Measurements from ENCODE around the gene TMC2.
"Not testable (repeated sequence)": the region's sequence is repeated elsewhere in the genome, so short reads cannot be mapped to it uniquely, and the experiment has no call there.

TMC2 gene

GRCh38 chr20:2519115-2519809 lies 17.1 kb upstream of the TMC2 start:
- no peak for TF ChIP-seq GATA1 (IDR thresholded peaks at IDR 0.05; ENCODE audit: low read depth, low read length)
- TF ChIP-seq POLR2A (IDR thresholded peaks at IDR 0.05; ENCODE audit: low read length): no peak
- DNase-seq: no peak

GRCh38 chr20:2520617-2521016 lies 15.8 kb upstream of the TMC2 start:
- no peak for DNase-seq
- TF ChIP-seq POLR2A (IDR thresholded peaks at IDR 0.05; ENCODE audit: low read length) (no peak), GATA1 (IDR thresholded peaks at IDR 0.05; ENCODE audit: low read depth, low read length) (no peak)

DNA sequence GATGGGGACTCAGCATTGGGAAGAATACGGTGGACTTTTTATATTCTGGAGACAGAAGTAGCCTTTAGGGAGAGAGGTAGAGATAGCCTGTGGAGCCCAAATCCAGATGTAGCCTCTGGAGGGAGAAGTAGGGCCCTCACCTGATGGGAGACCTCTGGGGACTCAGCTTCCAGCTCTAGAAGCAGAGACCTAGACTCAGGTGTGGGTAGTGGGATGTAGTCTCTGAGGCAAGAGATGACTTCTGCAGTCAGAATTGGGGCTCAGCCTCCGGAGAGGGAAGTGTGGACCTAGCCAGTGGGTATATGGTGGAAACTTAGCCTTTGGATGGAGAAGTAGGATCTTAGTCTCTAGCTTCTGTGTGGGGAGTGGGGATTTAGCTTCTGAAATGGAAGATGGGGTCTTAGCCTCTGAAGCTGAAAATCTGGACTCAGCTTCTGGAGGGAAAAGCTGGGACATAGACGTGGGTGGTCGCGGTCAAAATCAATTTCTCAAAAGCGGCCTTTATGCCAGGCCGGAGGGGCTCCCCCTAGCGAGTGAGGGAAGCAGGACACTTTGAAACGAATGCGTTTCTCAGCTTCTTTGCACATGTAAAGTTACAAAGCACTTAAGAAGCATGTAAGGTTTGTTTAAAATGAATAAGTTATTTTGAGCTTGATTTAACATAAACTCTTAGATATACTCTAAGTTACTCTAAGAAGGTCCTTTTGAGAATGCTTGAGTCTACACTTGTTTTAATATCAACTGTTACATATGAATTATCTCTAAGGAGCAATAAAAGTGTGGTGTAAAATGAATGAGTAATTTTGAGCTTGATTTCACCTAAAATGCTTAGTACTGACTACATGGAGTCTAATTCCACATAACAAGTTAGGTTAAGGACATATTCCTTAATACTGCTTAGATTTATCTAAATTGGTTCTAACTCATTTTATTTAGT lies 14.7 kb upstream of the TMC2 start:
- peak; percentile 58 to 75 for DNase-seq
- TF ChIP-seq GATA1 (IDR thresholded peaks at IDR 0.05; ENCODE audit: low read depth, low read length) (no peak), POLR2A (IDR thresholded peaks at IDR 0.05; ENCODE audit: low read length) (no peak)

GRCh38 chr20:2522826-2523429 lies 13.4 kb upstream of the TMC2 start:
- DNase-seq: not testable (repeated sequence)

DNA sequence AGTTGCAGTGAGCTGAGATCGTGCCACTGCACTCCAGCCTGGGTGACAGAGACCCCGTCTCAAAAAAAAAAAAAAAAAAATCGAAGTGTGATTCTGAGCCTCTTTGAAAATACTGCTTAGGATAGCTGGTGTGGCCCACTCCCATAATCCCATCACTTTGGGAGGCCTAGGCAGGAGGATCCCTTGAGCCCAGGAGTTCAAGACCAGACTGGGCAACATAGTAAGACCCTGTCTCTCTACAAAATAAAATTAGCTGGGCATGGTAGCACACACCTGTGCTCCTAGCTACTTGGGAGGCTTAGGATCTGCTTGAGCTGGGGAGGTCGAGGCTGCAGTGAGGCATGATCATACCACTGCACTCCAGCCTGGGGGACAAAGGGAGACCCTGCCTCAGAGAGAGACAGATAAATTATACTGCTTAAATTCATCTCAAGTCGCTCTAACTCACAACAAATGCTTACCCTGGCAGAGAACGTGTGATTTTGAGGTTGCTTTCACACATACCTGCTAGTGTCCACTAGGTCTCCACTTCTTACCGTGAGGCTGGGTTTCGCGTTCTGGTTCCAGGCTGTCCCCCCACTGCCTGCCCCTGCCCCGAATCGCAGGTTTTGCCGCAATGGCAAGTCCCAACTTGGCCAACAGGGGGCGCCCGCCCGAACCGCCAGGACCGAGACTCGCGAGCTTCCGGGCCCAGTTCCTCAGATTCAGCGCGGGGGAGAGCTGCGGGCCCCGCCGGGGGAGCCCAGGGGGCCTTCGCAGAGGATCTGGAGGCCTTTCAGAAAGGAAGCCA lies 12.3 kb upstream of the TMC2 start:
- peak; percentile 90 to 94 for DNase-seq

GRCh38 chr20:2524709-2525506 lies 11.5 kb upstream of the TMC2 start:
- DNase-seq: peak; percentile 72 to 79

More for the DNA sequence above, 12.3 kb upstream of the TMC2 start:
- TF ChIP-seq POLR2A (IDR thresholded peaks at IDR 0.05; ENCODE audit: low read length) (peak; percentile 67), GATA1 (IDR thresholded peaks at IDR 0.05; ENCODE audit: low read depth, low read length) (no peak)

GRCh38 chr20:2526218-2526583 lies 10.2 kb upstream of the TMC2 start:
- DNase-seq: not testable (repeated sequence)

More at GRCh38 chr20:2524709-2525506, 11.5 kb upstream of the TMC2 start:
- no peak for TF ChIP-seq GATA1 (IDR thresholded peaks at IDR 0.05; ENCODE audit: low read depth, low read length)
- no peak for TF ChIP-seq POLR2A (IDR thresholded peaks at IDR 0.05; ENCODE audit: low read length)

DNA sequence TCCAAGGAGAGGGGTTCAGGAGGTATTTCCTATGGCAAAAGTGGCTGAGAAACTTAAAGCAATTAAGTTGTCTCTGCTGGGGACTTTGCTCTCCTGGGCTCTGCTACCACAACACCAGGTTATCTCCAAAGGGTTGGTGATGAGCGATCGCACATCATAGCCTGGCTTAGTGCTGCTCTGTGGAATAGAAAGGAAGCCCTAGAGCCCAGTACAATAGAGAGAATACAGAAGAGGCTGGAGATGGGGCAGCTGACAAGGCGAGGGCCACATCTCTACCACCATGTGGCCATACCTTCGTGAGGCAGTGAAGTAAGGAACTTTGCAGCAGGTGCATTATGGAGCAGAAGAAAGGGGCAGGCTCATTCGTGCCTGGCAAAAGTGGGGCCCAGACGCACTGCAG lies 8.6 kb upstream of the TMC2 start:
- TF ChIP-seq GATA1 (IDR thresholded peaks at IDR 0.05; ENCODE audit: low read depth, low read length) (no peak), POLR2A (IDR thresholded peaks at IDR 0.05; ENCODE audit: low read length) (no peak)
- DNase-seq: no peak

DNA sequence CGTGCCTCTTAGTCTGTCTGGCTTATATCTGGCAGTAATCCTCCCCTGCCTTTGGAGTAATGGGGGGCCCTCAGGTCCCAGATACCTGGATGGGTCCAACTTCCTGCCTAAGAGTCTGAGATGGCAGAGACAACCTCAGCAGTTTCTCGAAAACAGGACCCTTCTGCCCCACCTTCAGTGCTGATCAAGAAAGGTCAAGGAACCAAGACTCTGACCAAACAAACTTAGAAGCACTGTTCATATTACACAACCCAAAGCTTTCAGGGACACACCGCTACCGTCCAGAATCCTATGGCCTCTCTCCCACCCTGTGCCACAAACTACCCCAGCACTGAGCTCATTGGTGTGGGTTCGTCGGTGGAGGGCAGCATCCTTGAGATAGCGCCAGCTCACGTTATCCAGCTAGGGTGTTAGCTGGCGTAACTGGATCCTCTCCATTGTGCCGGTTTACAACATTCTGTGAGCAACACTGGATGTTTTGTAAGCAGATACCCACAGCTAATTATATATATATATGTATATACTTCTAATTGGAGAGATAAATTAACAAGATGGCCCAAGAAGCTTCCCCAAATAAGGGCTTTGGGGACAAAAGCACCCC lies 7.6 kb upstream of the TMC2 start:
- peak in 1 of 2 experiments; percentile 11 for DNase-seq
- TF ChIP-seq POLR2A (IDR thresholded peaks at IDR 0.05; ENCODE audit: low read length) (no peak), GATA1 (IDR thresholded peaks at IDR 0.05; ENCODE audit: low read depth, low read length) (no peak)

DNA sequence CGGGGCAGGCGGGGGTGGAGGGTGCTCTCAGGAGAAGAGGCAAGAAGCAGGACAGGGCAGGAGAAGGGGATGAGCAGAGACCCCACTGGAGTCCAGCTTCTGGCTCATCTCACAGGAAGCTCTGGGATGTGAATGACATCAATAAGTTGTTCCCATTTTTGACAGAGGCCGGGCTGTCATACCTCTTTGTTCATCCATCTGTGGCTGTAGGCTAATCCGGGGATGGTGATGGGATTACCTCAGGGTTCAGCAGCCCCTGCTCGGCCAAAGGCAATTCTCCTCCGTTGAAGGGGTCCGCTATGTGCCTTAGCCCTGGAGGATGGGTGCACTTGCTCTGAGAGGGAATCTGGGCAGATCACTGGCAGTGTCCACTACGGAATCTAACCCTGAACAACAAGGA lies 3.3 kb upstream of the TMC2 start:
- no peak for TF ChIP-seq GATA1 (IDR thresholded peaks at IDR 0.05; ENCODE audit: low read depth, low read length)
- no peak for TF ChIP-seq POLR2A (IDR thresholded peaks at IDR 0.05; ENCODE audit: low read length)
- DNase-seq: no peak

DNA sequence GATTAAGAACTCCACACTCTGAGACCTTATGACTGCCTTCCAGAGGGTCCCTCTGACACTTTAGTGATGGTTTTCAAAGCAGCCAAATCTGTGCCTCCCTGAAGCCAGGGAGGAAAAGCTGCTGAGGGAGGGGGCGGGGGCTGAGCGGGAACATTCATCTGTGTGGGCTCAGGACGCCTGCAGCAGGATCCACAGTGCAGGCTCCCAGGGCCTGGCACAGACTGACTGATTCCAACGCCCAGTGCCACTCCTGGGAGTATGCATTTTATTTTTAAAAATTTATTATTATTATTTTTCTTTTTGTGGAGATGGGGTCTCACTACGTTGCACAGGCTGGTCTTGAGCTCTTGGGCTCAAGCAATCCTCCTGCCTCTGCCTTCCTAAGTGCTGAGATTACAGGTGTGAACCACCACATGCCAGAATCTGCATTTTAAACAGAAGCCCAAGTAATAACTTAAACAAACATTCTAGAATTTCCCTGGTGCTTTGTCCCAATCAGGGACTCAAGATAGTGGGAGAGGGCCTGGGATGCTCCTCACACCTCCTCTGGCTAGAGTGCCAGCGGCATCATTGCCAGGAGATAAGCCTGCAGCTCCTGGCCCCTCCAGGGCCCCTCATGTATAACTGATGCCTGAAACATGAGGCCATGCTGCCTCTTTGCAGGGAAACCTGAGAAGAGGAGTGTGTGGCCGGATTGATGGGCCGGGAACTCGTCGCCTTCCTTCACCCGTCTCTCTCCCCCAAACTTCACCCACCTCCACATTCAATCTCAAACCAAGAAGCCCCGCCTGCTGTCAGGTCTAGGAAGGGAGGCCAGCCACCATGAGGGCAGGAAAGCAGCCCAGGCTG lies 438 bp upstream of the TMC2 start:
- DNase-seq: no peak
- TF ChIP-seq GATA1 (IDR thresholded peaks at IDR 0.05; ENCODE audit: low read depth, low read length): no peak
- TF ChIP-seq POLR2A (IDR thresholded peaks at IDR 0.05; ENCODE audit: low read length): no peak

DNA sequence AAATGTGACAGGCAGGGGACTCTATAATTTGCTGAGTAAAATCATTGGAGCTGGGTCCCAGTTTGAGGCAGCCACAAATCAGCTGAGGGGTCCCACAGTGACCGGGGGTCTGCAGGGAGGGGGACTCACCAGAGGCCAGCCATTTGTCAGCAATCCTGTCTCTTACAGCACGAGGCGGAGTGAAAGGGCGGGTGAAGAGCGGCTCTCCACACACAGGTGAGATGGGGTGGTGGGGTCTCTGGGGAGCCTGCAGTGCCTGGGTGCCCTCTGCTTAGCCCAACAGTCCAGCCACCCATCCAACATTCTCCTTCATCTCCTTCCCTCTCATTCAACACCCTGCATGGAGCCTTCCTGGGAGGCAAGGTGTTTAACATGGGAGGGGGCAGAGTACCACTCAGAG lies 728 bp downstream of the TMC2 start:
- TF ChIP-seq POLR2A (IDR thresholded peaks at IDR 0.05; ENCODE audit: low read length): no peak
- no peak for TF ChIP-seq GATA1 (IDR thresholded peaks at IDR 0.05; ENCODE audit: low read depth, low read length)
- no peak for DNase-seq

Data from erythroblast (primary cell).